HEK293 (cell line): ENCODE measurements around the gene VWA3B.

ENCODE experiments used
- CTCF ChIA-PET: fragments of 350-600 bp; formaldehyde crosslinking; extraction: SDS; loops from one replicate; lab custom pipeline; 2021; ENCODE audit warnings: antibody characterized with exemption; lab: Yijun Ruan, JAX
- POLR2A ChIA-PET: fragments of 300-600 bp; formaldehyde crosslinking; extraction: SDS; loops from one replicate; lab custom pipeline; 2020; ENCODE audit warnings: antibody characterized with exemption, inconsistent platforms; lab: Yijun Ruan, JAX
- H3K27ac ChIP-seq: fragments of 200-500 bp; sonication (Bioruptor generic); 2 replicates; pipeline ENCODE4 v1.5.1; 2014; ENCODE audit warnings: low read depth, low read length, control low read depth, inconsistent platforms; ENCODE audit errors: extremely low read depth
- H3K36me3 ChIP-seq, 2 experiments: fragments of 200-500 bp in 1 of 2; sonication (Bioruptor generic) in 1 of 2; 1 replicate in 1 of 2; 2 replicates in 1 of 2; pipeline ENCODE4 v1.5.1; 2014 to 2017; ENCODE audit warnings: inconsistent platforms in 2 of 2, low read length in 2 of 2; ENCODE audit not compliant: control insufficient read depth in 2 of 2, insufficient read depth in 1 of 2
- H3K4me1 ChIP-seq: fragments of 200-500 bp; sonication (Bioruptor generic); 2 replicates; pipeline ENCODE4 v1.5.1; 2014; ENCODE audit warnings: mild to moderate bottlenecking, low read length, inconsistent platforms; ENCODE audit not compliant: control insufficient read depth, insufficient read depth
- H3K4me3 ChIP-seq: 2 replicates; pipeline ENCODE4 v1.5.1; 2011; ENCODE audit warnings: low read depth, mild to moderate bottlenecking, control low read depth, low read length, moderate library complexity
- H3K9me3 ChIP-seq: fragments of 200-500 bp; sonication (Bioruptor generic); 2 replicates; pipeline ENCODE4 v1.5.1; 2014; ENCODE audit warnings: low read depth, low read length, inconsistent platforms; ENCODE audit not compliant: control insufficient read depth, insufficient read depth
- GLI2 ChIP-seq: fragments of 450-650 bp; formaldehyde crosslinking; IDR thresholded peaks from 2 replicates; pipeline ENCODE4; 2017; ENCODE audit warnings: missing biosample characterization, missing genetic modification characterization, low read depth, borderline replicate concordance
- GLIS2 ChIP-seq: fragments of 450-650 bp; formaldehyde crosslinking; IDR thresholded peaks from 2 replicates; pipeline ENCODE4 v1.5.1; 2016; ENCODE audit warnings: missing biosample characterization, missing genetic modification characterization
- HOXD13 ChIP-seq: sonication (generic); formaldehyde crosslinking; IDR thresholded peaks from 2 replicates; pipeline ENCODE4 v1.8.0; 2022; ENCODE audit warnings: missing genetic modification reagents, borderline replicate concordance
- IKZF3 ChIP-seq: fragments of 450-650 bp; IDR thresholded peaks from 2 replicates; pipeline ENCODE4 v1.5.0; 2018; ENCODE audit warnings: missing biosample characterization, mild to moderate bottlenecking, missing genetic modification characterization, moderate library complexity
- MZF1 ChIP-seq: fragments of 450-650 bp; formaldehyde crosslinking; IDR thresholded peaks from 2 replicates; pipeline ENCODE4 v1.5.1; 2017; ENCODE audit warnings: missing biosample characterization, missing genetic modification characterization, borderline replicate concordance
- ZEB2 ChIP-seq: fragments of 450-650 bp; formaldehyde crosslinking; IDR thresholded peaks from 2 replicates; pipeline ENCODE4 v1.5.1; 2016; ENCODE audit warnings: missing biosample characterization, missing genetic modification characterization
- ZFHX2 ChIP-seq: fragments of 450-650 bp; formaldehyde crosslinking; conservative IDR thresholded peaks from 2 replicates; pipeline ENCODE4 v1.5.1; 2016; ENCODE audit warnings: missing biosample characterization, missing genetic modification characterization
- ZFP3 ChIP-seq: fragments of 450-650 bp; formaldehyde crosslinking; IDR thresholded peaks from 2 replicates; pipeline ENCODE4 v1.5.1; 2016; ENCODE audit warnings: low read depth, missing biosample characterization, missing genetic modification characterization
- ZFP41 ChIP-seq: fragments of 450-650 bp; formaldehyde crosslinking; IDR thresholded peaks from 2 replicates; pipeline ENCODE4 v1.5.1; 2016; ENCODE audit warnings: missing biosample characterization, missing genetic modification characterization, borderline replicate concordance
- ZNF133 ChIP-seq: fragments of 450-650 bp; formaldehyde crosslinking; IDR thresholded peaks from 2 replicates; pipeline ENCODE4 v1.5.1; 2016; ENCODE audit warnings: missing biosample characterization, missing genetic modification characterization
- ZNF214 ChIP-seq: fragments of 450-650 bp; formaldehyde crosslinking; IDR thresholded peaks from 2 replicates; pipeline ENCODE4 v1.5.1; 2017; ENCODE audit warnings: missing biosample characterization, mild to moderate bottlenecking, missing genetic modification characterization, borderline replicate concordance
- ZNF266 ChIP-seq: fragments of 450-650 bp; formaldehyde crosslinking; IDR thresholded peaks from 2 replicates; pipeline ENCODE4 v1.5.1; 2016; ENCODE audit warnings: missing biosample characterization, missing genetic modification characterization, low read depth
- ZNF324 ChIP-seq: fragments of 450-650 bp; formaldehyde crosslinking; IDR thresholded peaks from 2 replicates; pipeline ENCODE4 v1.5.1; 2016; ENCODE audit warnings: missing biosample characterization, missing genetic modification characterization
- ZNF37A ChIP-seq: fragments of 450-650 bp; IDR thresholded peaks from 2 replicates; pipeline ENCODE4 v1.5.1; 2018; ENCODE audit warnings: missing biosample characterization, missing genetic modification characterization
- ZNF423 ChIP-seq: fragments of 450-650 bp; formaldehyde crosslinking; IDR thresholded peaks from 2 replicates; pipeline ENCODE4 v1.5.1; 2016; ENCODE audit warnings: missing biosample characterization, missing genetic modification characterization
- ZNF426 ChIP-seq: fragments of 450-650 bp; formaldehyde crosslinking; IDR thresholded peaks from 2 replicates; pipeline ENCODE4 v1.5.1; 2017; ENCODE audit warnings: missing biosample characterization, missing genetic modification characterization, mild to moderate bottlenecking, inconsistent platforms, moderate library complexity
- ZNF488 ChIP-seq: fragments of 450-650 bp; formaldehyde crosslinking; IDR thresholded peaks from 2 replicates; pipeline ENCODE4 v1.5.1; 2016; ENCODE audit warnings: missing biosample characterization, missing genetic modification characterization
- ZNF596 ChIP-seq: fragments of 450-650 bp; IDR thresholded peaks from 2 replicates; pipeline ENCODE4 v1.5.0; 2018; ENCODE audit warnings: missing biosample characterization, mild to moderate bottlenecking, missing genetic modification characterization, moderate library complexity
- ZNF624 ChIP-seq: fragments of 450-650 bp; formaldehyde crosslinking; IDR thresholded peaks from 2 replicates; pipeline ENCODE4 v1.5.1; 2017; ENCODE audit warnings: missing biosample characterization, missing genetic modification characterization
- ZNF645 ChIP-seq: fragments of 450-650 bp; formaldehyde crosslinking; IDR thresholded peaks from 2 replicates; pipeline ENCODE4; 2016; ENCODE audit warnings: missing biosample characterization, missing genetic modification characterization
- ZNF660 ChIP-seq: fragments of 450-650 bp; IDR thresholded peaks from 2 replicates; pipeline ENCODE4 v1.5.1; 2018; ENCODE audit warnings: missing biosample characterization, mild to moderate bottlenecking, missing genetic modification characterization
- ZNF707 ChIP-seq: fragments of 450-650 bp; formaldehyde crosslinking; IDR thresholded peaks from 2 replicates; pipeline ENCODE4 v1.5.1; 2016; ENCODE audit warnings: missing biosample characterization, missing genetic modification characterization
- ZNF792 ChIP-seq: fragments of 450-650 bp; formaldehyde crosslinking; IDR thresholded peaks from 2 replicates; pipeline ENCODE4 v1.5.1; 2016; ENCODE audit warnings: missing biosample characterization, missing genetic modification characterization
- ZNF830 ChIP-seq: fragments of 450-650 bp; IDR thresholded peaks from 2 replicates; pipeline ENCODE4 v1.5.0; 2018; ENCODE audit warnings: missing biosample characterization, missing genetic modification characterization, low read depth, mild to moderate bottlenecking, moderate library complexity
- ZSCAN5A ChIP-seq: fragments of 450-650 bp; formaldehyde crosslinking; IDR thresholded peaks from 2 replicates; pipeline ENCODE4 v1.5.1; 2016; ENCODE audit warnings: missing biosample characterization, missing genetic modification characterization

The VWA3B gene

GRCh38 chr2:98216616-98217015 lies 129.6 kb downstream of the VWA3B start (continued):
- no peak for TF ChIP-seq ZNF830 (tag by site-specific recombination)

GRCh38 chr2:98219152-98219551 lies 132.2 kb downstream of the VWA3B start:
- no peak for TF ChIP-seq IKZF3 (tag by site-specific recombination)
- no peak for TF ChIP-seq ZNF423 (tag by site-specific recombination)
- TF ChIP-seq ZNF37A, result no peak
- TF ChIP-seq ZSCAN5A (tag by site-specific recombination), result no peak
- no peak for TF ChIP-seq ZFP41 (tag by site-specific recombination)
- no peak for TF ChIP-seq ZNF488 (tag by site-specific recombination)
- TF ChIP-seq ZNF133 (tag by site-specific recombination), result no peak
- Histone ChIP-seq H3K4me1 (no peaks in the 10 kb centered on the region), H3K4me3 (no peak overlapping the region), H3K36me3 (no peaks in the 10 kb centered on the region), H3K27ac (no peak overlapping the region), H3K9me3 (no peaks in the 10 kb centered on the region; the same call in 1 of the 2 replicates)
- ChIA-PET CTCF (no interaction called here), POLR2A (no interaction called here)

GRCh38 chr2:98233941-98234340 lies 147.0 kb downstream of the VWA3B start:
- Histone ChIP-seq H3K9me3 (no peaks in the 10 kb centered on the region), H3K27ac (no peak overlapping the region), H3K4me1 (no peaks in the 10 kb centered on the region), H3K36me3 (no peaks in the 10 kb centered on the region), H3K4me3 (no peak overlapping the region)
- TF ChIP-seq ZNF792 (tag by site-specific recombination) (no peak), ZNF426 (no peak), ZNF645 (tag by site-specific recombination) (no peak), ZFHX2 (tag by site-specific recombination) (no peak)
- POLR2A ChIA-PET, result no interaction called here
- CTCF ChIA-PET, result no interaction called here

- Histone ChIP-seq H3K9me3 (no peaks in the 10 kb centered on the region), H3K27ac (no peak overlapping the region), H3K4me3 (no peak overlapping the region), H3K4me1 (no peaks in the 10 kb centered on the region), H3K36me3 (no peaks in the 10 kb centered on the region)
- ChIA-PET CTCF (no interaction called here), POLR2A (no interaction called here)
- TF ChIP-seq ZNF324 (no peak), ZNF596 (tag by site-specific recombination) (no peak), ZNF645 (tag by site-specific recombination) (no peak), ZSCAN5A (tag by site-specific recombination) (no peak), ZNF624 (tag by site-specific recombination) (no peak), ZNF266 (tag by site-specific recombination) (no peak), HOXD13 (no peak), GLI2 (tag by site-specific recombination) (no peak), ZNF214 (no peak), MZF1 (tag by site-specific recombination) (no peak), GLIS2 (no peak), IKZF3 (tag by site-specific recombination) (no peak), ZNF707 (tag by site-specific recombination) (no peak), ZFHX2 (tag by site-specific recombination) (no peak), ZNF660 (no peak), ZFP3 (tag by site-specific recombination) (no peak), ZEB2 (tag by site-specific recombination) (no peak)
Observed at GRCh38 chr2:98234776-98235175, 147.8 kb downstream of the VWA3B start.
